ENCODE results near the gene GRIK4. TPM values are rescaled to one million over a fixed set of nuclear protein-coding genes. Genes with fewer than 3 reads are reported as not detected.

GRIK4 gene
- total RNA-seq, 1 experiment from 2014 or later: not detected

DNA sequence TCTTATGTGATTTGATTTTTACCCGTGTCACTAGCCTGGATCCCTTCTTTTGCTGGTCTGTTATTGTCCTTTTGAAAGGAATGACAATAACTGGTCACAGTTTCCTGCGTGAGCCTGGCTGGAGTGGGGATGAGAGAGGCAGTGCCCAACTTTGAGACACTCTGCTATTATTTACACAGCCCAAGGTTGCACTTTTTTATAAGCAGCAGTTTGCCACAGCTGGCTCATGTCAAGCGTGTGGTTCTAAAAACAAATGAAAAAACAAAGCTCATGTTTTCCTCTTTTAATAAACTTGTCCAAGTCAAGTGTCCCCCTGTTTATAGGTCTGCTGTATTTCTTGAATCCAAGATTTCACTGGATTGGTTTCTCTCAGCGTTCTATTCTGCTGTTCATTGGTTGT is 201.3 kb downstream of the GRIK4 start:
- H3K4me1 ChIP-seq (ENCODE audit: low read length): no peaks in the 10 kb centered on the region
- no peaks in the 10 kb centered on the region for H3K27me3 ChIP-seq (ENCODE audit: low read length)
- H3K36me3 ChIP-seq (ENCODE audit: insufficient read depth, low read length): no peaks in the 10 kb centered on the region
- H3K9me3 ChIP-seq (ENCODE audit: low read length): no peaks in the 10 kb centered on the region
- no peak for DNase-seq
- H3K9ac ChIP-seq (ENCODE audit: low read length): no peak overlapping the region
- H3K27ac ChIP-seq (ENCODE audit: low read length): no peak overlapping the region
- no peak overlapping the region for H2AFZ ChIP-seq (ENCODE audit: low read length)
- H3K9me2 ChIP-seq (replicated peaks; ENCODE audit: insufficient read depth, low read length): no peaks in the 10 kb centered on the region
- H3K79me2 ChIP-seq (ENCODE audit: low read length): no peaks in the 10 kb centered on the region
- H4K20me1 ChIP-seq (ENCODE audit: insufficient read depth, low read depth, low read length): no peaks in the 10 kb centered on the region
- H3K4me3 ChIP-seq (ENCODE audit: low read length): no peak overlapping the region
- no peak overlapping the region for H3K4me2 ChIP-seq (ENCODE audit: low read depth, low read length, poor library complexity, severe bottlenecking)

DNA sequence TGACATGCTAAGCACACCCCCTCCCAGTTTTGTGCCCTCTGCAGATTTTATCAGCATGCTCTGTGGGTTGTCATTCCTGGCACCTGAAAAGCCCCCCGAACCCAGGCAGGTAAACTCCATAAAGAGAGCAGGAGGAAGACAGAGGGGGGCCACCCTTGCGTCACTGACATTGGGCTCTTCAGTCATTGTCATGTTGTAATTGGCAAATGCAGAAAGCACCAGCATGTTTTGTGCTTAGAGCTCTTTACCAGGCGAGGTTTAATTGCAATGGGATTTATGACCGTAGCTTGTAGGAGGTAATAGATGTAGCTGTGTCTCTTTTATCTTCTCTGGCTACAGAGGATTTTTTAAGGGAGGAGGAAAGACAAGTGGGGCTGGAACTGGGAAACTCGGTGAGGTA is 201.7 kb downstream of the GRIK4 start:
- H3K79me2 ChIP-seq (ENCODE audit: low read length): no peaks in the 10 kb centered on the region
- no peaks in the 10 kb centered on the region for H3K27me3 ChIP-seq (ENCODE audit: low read length)
- H2AFZ ChIP-seq (ENCODE audit: low read length): no peak overlapping the region
- H3K9me2 ChIP-seq (replicated peaks; ENCODE audit: insufficient read depth, low read length): no peaks in the 10 kb centered on the region
- H3K4me3 ChIP-seq (ENCODE audit: low read length): no peak overlapping the region
- H3K4me2 ChIP-seq (ENCODE audit: low read depth, low read length, poor library complexity, severe bottlenecking): no peak overlapping the region
- H3K9me3 ChIP-seq (ENCODE audit: low read length): no peaks in the 10 kb centered on the region
- no peak for DNase-seq
- H4K20me1 ChIP-seq (ENCODE audit: insufficient read depth, low read depth, low read length): no peaks in the 10 kb centered on the region
- no peak overlapping the region for H3K9ac ChIP-seq (ENCODE audit: low read length)
- H3K4me1 ChIP-seq (ENCODE audit: low read length): no peaks in the 10 kb centered on the region
- H3K27ac ChIP-seq (ENCODE audit: low read length): no peak overlapping the region
- H3K36me3 ChIP-seq (ENCODE audit: insufficient read depth, low read length): no peaks in the 10 kb centered on the region

- Histone ChIP-seq H4K20me1 (ENCODE audit: insufficient read depth, low read depth, low read length) (no peaks in the 10 kb centered on the region), H3K9ac (ENCODE audit: low read length) (no peak overlapping the region), H3K79me2 (ENCODE audit: low read length) (no peaks in the 10 kb centered on the region), H2AFZ (ENCODE audit: low read length) (no peak overlapping the region), H3K9me3 (ENCODE audit: low read length) (no peaks in the 10 kb centered on the region), H3K27me3 (ENCODE audit: low read length) (no peaks in the 10 kb centered on the region), H3K4me1 (ENCODE audit: low read length) (no peaks in the 10 kb centered on the region), H3K36me3 (ENCODE audit: insufficient read depth, low read length) (no peaks in the 10 kb centered on the region), H3K4me3 (ENCODE audit: low read length) (no peak overlapping the region), H3K9me2 (replicated peaks; ENCODE audit: insufficient read depth, low read length) (no peaks in the 10 kb centered on the region), H3K4me2 (ENCODE audit: low read depth, low read length, poor library complexity, severe bottlenecking) (no peak overlapping the region), H3K27ac (ENCODE audit: low read length) (no peak overlapping the region)
- DNase-seq: no peak
These were observed 202.9 kb downstream of the GRIK4 start for GRCh38 chr11:120714438-120714837.

- H3K4me3 ChIP-seq (ENCODE audit: low read length): peak overlapping the region; percentile 43; the same call in 1 of the 2 replicates
- H3K9me2 ChIP-seq (replicated peaks; ENCODE audit: insufficient read depth, low read length): no peaks in the 10 kb centered on the region
- H3K79me2 ChIP-seq (ENCODE audit: low read length): no peaks in the 10 kb centered on the region
- H3K36me3 ChIP-seq (ENCODE audit: insufficient read depth, low read length): no peaks in the 10 kb centered on the region
- H4K20me1 ChIP-seq (ENCODE audit: insufficient read depth, low read depth, low read length): no peaks in the 10 kb centered on the region
- H2AFZ ChIP-seq (ENCODE audit: low read length): 0 out of 2 replicates have a peak overlapping the region, but pooled peaks have one; percentile 67
- peak overlapping the region; percentile 42 for H3K4me2 ChIP-seq (ENCODE audit: low read depth, low read length, poor library complexity, severe bottlenecking)
- peak; percentile 50 for DNase-seq
- no peaks in the 10 kb centered on the region for H3K4me1 ChIP-seq (ENCODE audit: low read length)
- H3K9me3 ChIP-seq (ENCODE audit: low read length): no peaks in the 10 kb centered on the region
- H3K27ac ChIP-seq (ENCODE audit: low read length): no peak overlapping the region
- H3K9ac ChIP-seq (ENCODE audit: low read length): 0 out of 2 replicates have a peak overlapping the region, but pooled peaks have one; percentile 13
- H3K27me3 ChIP-seq (ENCODE audit: low read length): no peaks in the 10 kb centered on the region
These were observed 203.7 kb downstream of the GRIK4 start for GRCh38 chr11:120715239-120715638.

DNA sequence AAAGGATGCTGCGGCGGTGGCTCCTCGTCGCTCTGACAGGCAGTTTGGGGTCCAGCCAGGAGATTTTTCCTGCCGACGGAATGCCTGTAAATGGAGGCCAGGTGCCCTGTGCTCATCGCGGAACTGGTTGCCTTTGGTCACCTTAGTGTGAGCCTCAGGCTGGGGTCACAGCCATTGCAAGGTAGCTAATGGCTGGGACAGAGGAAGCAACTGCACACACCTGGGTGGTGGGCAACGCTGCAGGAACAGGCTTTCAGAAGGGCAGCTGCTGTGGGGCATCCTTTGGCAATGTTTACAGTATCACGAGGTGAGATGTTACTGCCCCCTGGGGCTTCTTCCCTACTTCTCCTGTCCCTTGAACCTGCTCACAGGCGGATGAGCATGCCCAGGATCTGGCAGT is 205.5 kb downstream of the GRIK4 start:
- H2AFZ ChIP-seq (ENCODE audit: low read length): no peak overlapping the region

GRCh38 chr11:120717623-120718022 is 206.1 kb downstream of the GRIK4 start:
- Histone ChIP-seq H3K9ac (ENCODE audit: low read length) (no peak overlapping the region), H2AFZ (ENCODE audit: low read length) (no peak overlapping the region), H3K4me1 (ENCODE audit: low read length) (no peaks in the 10 kb centered on the region), H3K27me3 (ENCODE audit: low read length) (no peaks in the 10 kb centered on the region), H3K36me3 (ENCODE audit: insufficient read depth, low read length) (no peaks in the 10 kb centered on the region), H3K4me2 (ENCODE audit: low read depth, low read length, poor library complexity, severe bottlenecking) (no peak overlapping the region), H3K27ac (ENCODE audit: low read length) (no peak overlapping the region), H3K9me2 (replicated peaks; ENCODE audit: insufficient read depth, low read length) (no peaks in the 10 kb centered on the region), H3K9me3 (ENCODE audit: low read length) (no peaks in the 10 kb centered on the region), H3K4me3 (ENCODE audit: low read length) (no peak overlapping the region), H3K79me2 (ENCODE audit: low read length) (no peaks in the 10 kb centered on the region), H4K20me1 (ENCODE audit: insufficient read depth, low read depth, low read length) (no peaks in the 10 kb centered on the region)
- DNase-seq: no peak

More for the DNA sequence above, 205.5 kb downstream of the GRIK4 start:
- Histone ChIP-seq H3K27ac (ENCODE audit: low read length) (no peak overlapping the region), H3K4me1 (ENCODE audit: low read length) (no peaks in the 10 kb centered on the region), H3K9me3 (ENCODE audit: low read length) (no peaks in the 10 kb centered on the region), H3K4me3 (ENCODE audit: low read length) (no peak overlapping the region), H3K4me2 (ENCODE audit: low read depth, low read length, poor library complexity, severe bottlenecking) (no peak overlapping the region), H4K20me1 (ENCODE audit: insufficient read depth, low read depth, low read length) (no peaks in the 10 kb centered on the region), H3K9me2 (replicated peaks; ENCODE audit: insufficient read depth, low read length) (no peaks in the 10 kb centered on the region), H3K9ac (ENCODE audit: low read length) (no peak overlapping the region), H3K27me3 (ENCODE audit: low read length) (no peaks in the 10 kb centered on the region), H3K79me2 (ENCODE audit: low read length) (no peaks in the 10 kb centered on the region), H3K36me3 (ENCODE audit: insufficient read depth, low read length) (no peaks in the 10 kb centered on the region)
- no peak for DNase-seq

DNA sequence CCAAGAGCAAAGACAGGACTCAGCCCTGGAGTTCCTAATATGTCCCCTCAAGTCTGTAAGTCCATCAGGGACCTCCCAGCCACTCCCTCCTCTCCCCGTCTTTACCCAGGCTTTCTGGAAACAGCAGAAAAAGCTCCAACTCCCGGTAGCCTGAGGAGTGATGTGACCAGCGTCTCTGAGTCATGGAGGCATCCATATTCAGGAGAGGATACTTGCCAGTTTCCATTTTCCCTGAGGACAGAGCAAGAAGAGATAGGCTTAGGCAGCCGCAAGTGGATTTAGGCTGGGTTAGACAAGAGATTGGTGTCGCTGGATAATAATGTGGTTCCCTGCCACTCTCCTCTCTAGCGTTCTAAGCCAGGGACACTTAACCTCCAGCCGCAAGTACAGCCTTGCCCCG is 206.6 kb downstream of the GRIK4 start:
- no peaks in the 10 kb centered on the region for H3K9me2 ChIP-seq (replicated peaks; ENCODE audit: insufficient read depth, low read length)
- no peak for DNase-seq
- H4K20me1 ChIP-seq (ENCODE audit: insufficient read depth, low read depth, low read length): no peaks in the 10 kb centered on the region
- no peaks in the 10 kb centered on the region for H3K79me2 ChIP-seq (ENCODE audit: low read length)
- no peak overlapping the region for H3K27ac ChIP-seq (ENCODE audit: low read length)
- no peaks in the 10 kb centered on the region for H3K4me1 ChIP-seq (ENCODE audit: low read length)
- no peaks in the 10 kb centered on the region for H3K36me3 ChIP-seq (ENCODE audit: insufficient read depth, low read length)
- H3K27me3 ChIP-seq (ENCODE audit: low read length): no peaks in the 10 kb centered on the region
- no peak overlapping the region for H3K4me3 ChIP-seq (ENCODE audit: low read length)
- H3K9me3 ChIP-seq (ENCODE audit: low read length): no peaks in the 10 kb centered on the region
- H3K4me2 ChIP-seq (ENCODE audit: low read depth, low read length, poor library complexity, severe bottlenecking): no peak overlapping the region
- H2AFZ ChIP-seq (ENCODE audit: low read length): no peak overlapping the region
- no peak overlapping the region for H3K9ac ChIP-seq (ENCODE audit: low read length)

GRCh38 chr11:120719348-120719747 is 207.8 kb downstream of the GRIK4 start:
- no peaks in the 10 kb centered on the region for H4K20me1 ChIP-seq (ENCODE audit: insufficient read depth, low read depth, low read length)
- no peaks in the 10 kb centered on the region for H3K27me3 ChIP-seq (ENCODE audit: low read length)
- no peaks in the 10 kb centered on the region for H3K9me2 ChIP-seq (replicated peaks; ENCODE audit: insufficient read depth, low read length)
- no peak overlapping the region for H3K4me2 ChIP-seq (ENCODE audit: low read depth, low read length, poor library complexity, severe bottlenecking)
- no peak overlapping the region for H3K27ac ChIP-seq (ENCODE audit: low read length)
- no peaks in the 10 kb centered on the region for H3K79me2 ChIP-seq (ENCODE audit: low read length)
- no peak for DNase-seq
- no peak overlapping the region for H2AFZ ChIP-seq (ENCODE audit: low read length)
- no peaks in the 10 kb centered on the region for H3K9me3 ChIP-seq (ENCODE audit: low read length)
- H3K36me3 ChIP-seq (ENCODE audit: insufficient read depth, low read length): no peaks in the 10 kb centered on the region
- no peak overlapping the region for H3K4me3 ChIP-seq (ENCODE audit: low read length)
- H3K4me1 ChIP-seq (ENCODE audit: low read length): no peaks in the 10 kb centered on the region
- no peak overlapping the region for H3K9ac ChIP-seq (ENCODE audit: low read length)

DNA sequence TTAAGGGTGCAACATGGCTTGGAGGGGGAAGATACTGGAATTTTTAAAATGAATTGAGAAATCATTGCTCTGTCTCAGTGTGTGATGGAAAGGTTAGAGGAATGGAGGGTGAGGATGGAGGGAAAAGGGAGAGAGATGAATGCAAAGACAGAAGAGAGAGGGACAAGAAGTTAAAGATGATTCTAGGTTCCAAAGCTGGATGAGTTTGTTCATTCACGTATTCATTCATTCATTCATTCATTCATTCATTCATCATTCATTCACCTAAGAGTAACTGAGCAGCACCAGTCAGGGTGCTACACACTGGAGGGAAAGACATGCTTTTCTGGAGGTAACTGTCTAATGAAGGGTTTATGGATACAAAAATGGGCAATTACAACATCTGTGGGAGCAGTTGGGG is 209.2 kb downstream of the GRIK4 start:
- no peak overlapping the region for H3K4me3 ChIP-seq (ENCODE audit: low read length)
- H4K20me1 ChIP-seq (ENCODE audit: insufficient read depth, low read depth, low read length): no peaks in the 10 kb centered on the region
- no peaks in the 10 kb centered on the region for H3K36me3 ChIP-seq (ENCODE audit: insufficient read depth, low read length)
- H2AFZ ChIP-seq (ENCODE audit: low read length): no peak overlapping the region
- H3K9ac ChIP-seq (ENCODE audit: low read length): no peak overlapping the region
- H3K9me2 ChIP-seq (replicated peaks; ENCODE audit: insufficient read depth, low read length): no peaks in the 10 kb centered on the region
- DNase-seq: no peak
- no peaks in the 10 kb centered on the region for H3K79me2 ChIP-seq (ENCODE audit: low read length)
- H3K9me3 ChIP-seq (ENCODE audit: low read length): no peaks in the 10 kb centered on the region
- H3K27ac ChIP-seq (ENCODE audit: low read length): no peak overlapping the region
- H3K4me1 ChIP-seq (ENCODE audit: low read length): no peaks in the 10 kb centered on the region
- H3K4me2 ChIP-seq (ENCODE audit: low read depth, low read length, poor library complexity, severe bottlenecking): no peak overlapping the region
- H3K27me3 ChIP-seq (ENCODE audit: low read length): no peaks in the 10 kb centered on the region

Data from Karpas-422 (cell line).